T-helper 2 cell treated with Interferon-gamma antibody and Interleukin-4, amounts not matched to agents 5 μg/mL and 100 μg/mL, for 36 hours (primary cell): ENCODE results near the gene NHS.

Source experiments
- DNase-seq: peaks from one replicate; pipeline ENCODE4 v3.0.0; 2021; ENCODE audit warnings: low spot score
- H3K27ac Mint-ChIP-seq: one replicate; pipeline ENCODE4 v1.8.0; 2021; ENCODE audit warnings: mild to moderate bottlenecking, mixed read lengths
- H3K27me3 Mint-ChIP-seq: one replicate; pipeline ENCODE4 v1.8.0; 2021; ENCODE audit warnings: low read depth, mixed read lengths
- H3K36me3 Mint-ChIP-seq: one replicate; pipeline ENCODE4 v1.8.0; 2021; ENCODE audit warnings: low read depth, mixed read lengths
- H3K4me1 Mint-ChIP-seq: one replicate; pipeline ENCODE4 v1.8.0; 2021; ENCODE audit warnings: low read depth, mixed read lengths
- H3K4me3 Mint-ChIP-seq: one replicate; pipeline ENCODE4 v1.8.0; 2022; ENCODE audit warnings: mild to moderate bottlenecking, moderate library complexity, mixed read lengths
- H3K9me3 Mint-ChIP-seq: one replicate; pipeline ENCODE4 v1.8.0; 2021; ENCODE audit warnings: mixed read lengths

NHS gene

GRCh38 chrX:17738737-17739535 is 363.9 kb downstream of the NHS start:
- Mint-ChIP-seq H3K9me3 (peaks cover 3% of the 10 kb centered on the region), H3K36me3 (no peaks in the 10 kb centered on the region), H3K27ac (peak overlapping the region; percentile 20), H3K27me3 (peaks cover 47% of the 10 kb centered on the region), H3K4me1 (peaks cover 13% of the 10 kb centered on the region), H3K4me3 (peak overlapping the region; percentile 81)
- no peak for DNase-seq

GRCh38 chrX:17740137-17741122 is 365.4 kb downstream of the NHS start:
- Mint-ChIP-seq H3K27me3 (peaks cover 44% of the 10 kb centered on the region), H3K36me3 (no peaks in the 10 kb centered on the region), H3K4me3 (no peak overlapping the region), H3K4me1 (peaks cover 13% of the 10 kb centered on the region), H3K9me3 (peaks cover 3% of the 10 kb centered on the region), H3K27ac (no peak overlapping the region)
- DNase-seq, result no peak

- H3K4me1 Mint-ChIP-seq, result peaks cover 13% of the 10 kb centered on the region
- H3K27ac Mint-ChIP-seq, result no peak overlapping the region
- peaks cover 44% of the 10 kb centered on the region for H3K27me3 Mint-ChIP-seq
- H3K9me3 Mint-ChIP-seq, result peaks cover 3% of the 10 kb centered on the region
- no peak overlapping the region for H3K4me3 Mint-ChIP-seq
- no peaks in the 10 kb centered on the region for H3K36me3 Mint-ChIP-seq
- DNase-seq, result no peak
Measured at GRCh38 chrX:17741123-17741511, 366.1 kb downstream of the NHS start.

GRCh38 chrX:17743913-17744312 is 368.9 kb downstream of the NHS start:
- no peaks in the 10 kb centered on the region for H3K36me3 Mint-ChIP-seq
- no peak overlapping the region for H3K4me3 Mint-ChIP-seq
- H3K4me1 Mint-ChIP-seq, result peaks cover 7% of the 10 kb centered on the region
- DNase-seq, result no peak
- H3K27ac Mint-ChIP-seq, result no peak overlapping the region
- peaks cover 3% of the 10 kb centered on the region for H3K9me3 Mint-ChIP-seq
- peaks cover 40% of the 10 kb centered on the region for H3K27me3 Mint-ChIP-seq

GRCh38 chrX:17744896-17745523 is 370.0 kb downstream of the NHS start:
- H3K27ac Mint-ChIP-seq, result no peak overlapping the region
- no peaks in the 10 kb centered on the region for H3K4me1 Mint-ChIP-seq
- H3K4me3 Mint-ChIP-seq, result no peak overlapping the region
- no peaks in the 10 kb centered on the region for H3K36me3 Mint-ChIP-seq
- no peak for DNase-seq
- H3K9me3 Mint-ChIP-seq, result no peaks in the 10 kb centered on the region
- peaks cover 30% of the 10 kb centered on the region for H3K27me3 Mint-ChIP-seq

- no peak for DNase-seq
- H3K36me3 Mint-ChIP-seq, result no peaks in the 10 kb centered on the region
- H3K4me3 Mint-ChIP-seq, result no peak overlapping the region
- H3K27ac Mint-ChIP-seq, result no peak overlapping the region
- H3K27me3 Mint-ChIP-seq, result peaks cover 11% of the 10 kb centered on the region
- H3K4me1 Mint-ChIP-seq, result no peaks in the 10 kb centered on the region
- H3K9me3 Mint-ChIP-seq, result no peaks in the 10 kb centered on the region
Measured at GRCh38 chrX:17747692-17748091, 372.7 kb downstream of the NHS start.

- no peak overlapping the region for H3K4me3 Mint-ChIP-seq
- H3K9me3 Mint-ChIP-seq, result no peaks in the 10 kb centered on the region
- no peaks in the 10 kb centered on the region for H3K36me3 Mint-ChIP-seq
- no peak overlapping the region for H3K27ac Mint-ChIP-seq
- DNase-seq, result no peak
- H3K4me1 Mint-ChIP-seq, result no peaks in the 10 kb centered on the region
- peaks cover 8% of the 10 kb centered on the region for H3K27me3 Mint-ChIP-seq
Measured at GRCh38 chrX:17748684-17749083, 373.7 kb downstream of the NHS start.

GRCh38 chrX:17750436-17750835 is 375.4 kb downstream of the NHS start:
- H3K36me3 Mint-ChIP-seq, result no peaks in the 10 kb centered on the region
- no peak overlapping the region for H3K4me3 Mint-ChIP-seq
- peaks cover 8% of the 10 kb centered on the region for H3K27me3 Mint-ChIP-seq
- no peak overlapping the region for H3K27ac Mint-ChIP-seq
- no peaks in the 10 kb centered on the region for H3K9me3 Mint-ChIP-seq
- DNase-seq, result no peak
- no peaks in the 10 kb centered on the region for H3K4me1 Mint-ChIP-seq

GRCh38 chrX:17758382-17758781 is 383.4 kb downstream of the NHS start:
- Mint-ChIP-seq H3K36me3 (no peaks in the 10 kb centered on the region), H3K27me3 (no peaks in the 10 kb centered on the region), H3K4me1 (no peaks in the 10 kb centered on the region), H3K27ac (no peak overlapping the region), H3K4me3 (no peak overlapping the region), H3K9me3 (no peaks in the 10 kb centered on the region)
- DNase-seq, result no peak

GRCh38 chrX:17759990-17760389 is 385.0 kb downstream of the NHS start:
- H3K27ac Mint-ChIP-seq, result no peak overlapping the region
- H3K9me3 Mint-ChIP-seq, result no peaks in the 10 kb centered on the region
- DNase-seq, result no peak
- no peaks in the 10 kb centered on the region for H3K27me3 Mint-ChIP-seq
- no peaks in the 10 kb centered on the region for H3K36me3 Mint-ChIP-seq
- H3K4me3 Mint-ChIP-seq, result no peak overlapping the region
- no peaks in the 10 kb centered on the region for H3K4me1 Mint-ChIP-seq

GRCh38 chrX:17767734-17768133 is 392.7 kb downstream of the NHS start:
- no peaks in the 10 kb centered on the region for H3K9me3 Mint-ChIP-seq
- no peaks in the 10 kb centered on the region for H3K27me3 Mint-ChIP-seq
- H3K36me3 Mint-ChIP-seq, result no peaks in the 10 kb centered on the region
- H3K4me3 Mint-ChIP-seq, result no peak overlapping the region
- H3K27ac Mint-ChIP-seq, result no peak overlapping the region
- no peaks in the 10 kb centered on the region for H3K4me1 Mint-ChIP-seq
- no peak for DNase-seq

GRCh38 chrX:17768997-17769396 is 394.0 kb downstream of the NHS start:
- no peaks in the 10 kb centered on the region for H3K4me1 Mint-ChIP-seq
- H3K27ac Mint-ChIP-seq, result no peak overlapping the region
- no peaks in the 10 kb centered on the region for H3K9me3 Mint-ChIP-seq
- no peaks in the 10 kb centered on the region for H3K27me3 Mint-ChIP-seq
- no peak overlapping the region for H3K4me3 Mint-ChIP-seq
- no peak for DNase-seq
- H3K36me3 Mint-ChIP-seq, result no peaks in the 10 kb centered on the region

- Mint-ChIP-seq H3K27ac (no peak overlapping the region), H3K4me3 (no peak overlapping the region), H3K9me3 (no peaks in the 10 kb centered on the region), H3K27me3 (no peaks in the 10 kb centered on the region), H3K36me3 (no peaks in the 10 kb centered on the region), H3K4me1 (no peaks in the 10 kb centered on the region)
- DNase-seq, result peak; percentile 8
Measured at GRCh38 chrX:17769701-17770269, 394.8 kb downstream of the NHS start.
